HT1080 (cell line): ENCODE results near the gene TMEM39B. TPM values are rescaled to one million over a fixed set of nuclear protein-coding genes. Genes with fewer than 3 reads are reported as not detected.
"Not testable (repeated sequence)": the region's sequence is repeated elsewhere in the genome, so short reads cannot be mapped to it uniquely, and the experiment has no call there.

Source experiments
- DNase-seq: peaks from one replicate; pipeline ENCODE4 v3.0.0-alpha.2; 2015; ENCODE audit warnings: low read depth
- total RNA-seq: library from RNA; depleted of rRNA; stranded (reverse); fragments of >200 nt; shearing (Covaris generic); gene quantifications from 2 replicates; pipeline ENCODE4 v1.2.3, GENCODE V29; 2014

TMEM39B gene
- total RNA-seq, 1 experiment from 2014 or later: 24.7 TPM

GRCh38 chr1:32111789-32112188 lies 39.0 kb downstream of the TMEM39B start:
- DNase-seq: no peak

DNA sequence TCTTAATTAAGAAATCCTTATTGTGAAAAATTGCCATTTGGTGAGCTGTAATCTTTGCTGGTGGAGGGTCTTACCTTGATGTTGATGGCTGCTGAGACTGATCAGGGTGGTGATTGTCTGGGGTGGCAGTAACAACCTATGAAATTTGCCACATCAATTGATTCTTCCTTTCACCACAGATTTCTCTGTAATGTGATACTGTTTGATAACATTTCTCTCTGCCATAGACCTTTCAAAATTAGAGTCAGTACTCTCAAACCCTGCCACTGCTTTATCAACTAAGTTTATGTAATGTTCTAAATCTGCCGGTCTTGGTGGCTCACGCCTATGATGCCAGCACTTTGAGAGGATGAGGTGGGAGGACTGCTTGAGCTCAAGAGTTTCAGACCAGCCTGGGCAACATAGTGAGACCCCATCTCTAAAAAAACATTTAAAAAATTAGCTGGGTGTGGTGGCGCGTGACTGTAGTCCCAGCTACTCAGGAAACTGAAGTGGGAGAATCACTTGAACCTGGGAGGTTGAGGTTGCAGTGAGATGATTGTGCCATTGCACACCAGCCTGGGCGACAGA lies 40.2 kb downstream of the TMEM39B start:
- no peak for DNase-seq

DNA sequence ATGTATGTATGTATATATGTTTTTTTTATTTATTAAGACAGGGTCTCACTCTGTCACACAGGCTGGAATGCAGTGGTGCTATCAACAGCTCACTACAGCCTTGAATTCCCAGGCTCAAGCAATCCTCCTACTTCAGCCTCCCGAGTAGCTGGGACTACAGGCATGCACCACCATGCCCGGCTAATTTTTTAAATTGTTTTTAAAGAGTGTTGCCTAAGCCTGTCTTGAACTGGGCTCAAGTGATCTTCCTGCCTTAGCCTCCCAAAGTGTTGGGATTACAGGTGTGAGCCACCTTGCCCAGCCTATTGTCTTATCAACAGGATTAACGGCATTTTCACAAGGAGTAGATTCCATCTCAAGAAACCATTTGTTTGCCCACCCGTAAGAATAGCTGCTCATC lies 40.7 kb downstream of the TMEM39B start:
- not testable (repeated sequence) for DNase-seq

GRCh38 chr1:32114420-32114819 lies 41.7 kb downstream of the TMEM39B start:
- DNase-seq: no peak

DNA sequence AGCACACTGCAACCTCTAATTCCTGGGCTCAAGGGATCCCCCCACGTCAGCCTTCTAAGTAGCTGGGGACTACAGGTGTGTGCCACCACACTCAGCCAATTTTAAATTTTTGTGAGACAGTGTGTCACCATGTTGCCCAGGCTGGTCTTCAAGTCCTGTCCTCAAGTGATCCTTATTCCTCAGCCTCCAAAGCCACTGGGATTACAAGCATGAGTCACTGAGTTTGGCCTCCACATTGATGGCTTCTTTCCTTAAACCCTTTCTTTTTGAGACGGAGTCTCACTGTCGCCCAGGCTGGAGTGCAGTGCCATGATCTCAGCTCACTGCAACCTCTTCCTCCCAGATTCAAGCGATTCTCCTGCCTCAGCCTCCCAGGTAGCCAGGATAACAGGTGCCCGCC lies 42.8 kb downstream of the TMEM39B start:
- no peak for DNase-seq

DNA sequence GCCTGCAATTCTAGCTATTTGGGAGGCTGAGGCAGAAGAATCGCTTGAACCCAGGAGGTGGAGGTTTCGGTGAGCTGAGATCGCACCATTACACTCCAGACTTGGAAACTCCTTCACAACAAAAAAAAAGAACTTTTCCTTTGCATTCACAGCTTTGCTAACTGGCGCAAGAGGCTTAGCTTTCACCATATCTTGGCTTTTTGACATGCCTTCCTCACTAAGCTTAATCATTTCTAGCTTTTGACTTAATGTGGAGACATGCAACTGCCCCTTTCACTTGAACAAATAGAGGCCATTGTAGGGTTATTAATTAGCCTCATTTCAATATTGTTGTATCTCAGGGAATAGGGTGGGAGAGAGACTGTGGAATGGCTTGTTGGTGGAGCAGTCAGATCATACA lies 43.8 kb downstream of the TMEM39B start:
- no peak for DNase-seq

GRCh38 chr1:32122151-32122550 lies 49.4 kb downstream of the TMEM39B start:
- no peak for DNase-seq

DNA sequence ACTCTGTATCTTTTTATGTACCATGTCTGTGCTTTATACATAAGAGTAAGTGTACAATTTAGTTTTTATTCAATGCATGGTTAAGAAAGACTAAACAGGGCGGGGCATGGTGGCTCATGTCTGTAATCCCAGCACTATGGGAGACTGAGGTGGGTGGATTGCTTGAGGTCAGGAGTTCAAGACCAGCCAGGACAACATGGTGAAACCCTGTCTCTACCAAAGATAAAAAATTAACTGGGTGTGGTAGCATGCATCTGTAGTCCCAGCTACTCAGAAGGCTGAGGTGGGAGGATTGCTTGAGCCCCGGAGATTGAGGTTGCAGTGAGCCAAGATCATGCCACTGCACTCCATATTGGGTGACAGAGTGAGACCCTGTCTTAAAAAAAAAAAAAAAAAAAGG lies 50.6 kb downstream of the TMEM39B start:
- DNase-seq: not testable (repeated sequence)

- DNase-seq: no peak
These were observed 52.6 kb downstream of the TMEM39B start for GRCh38 chr1:32125313-32125712.

- DNase-seq: no peak
These were observed 54.0 kb downstream of the TMEM39B start for GRCh38 chr1:32126770-32127169.

- no peak for DNase-seq
These were observed 54.9 kb downstream of the TMEM39B start for GRCh38 chr1:32127409-32128198.

DNA sequence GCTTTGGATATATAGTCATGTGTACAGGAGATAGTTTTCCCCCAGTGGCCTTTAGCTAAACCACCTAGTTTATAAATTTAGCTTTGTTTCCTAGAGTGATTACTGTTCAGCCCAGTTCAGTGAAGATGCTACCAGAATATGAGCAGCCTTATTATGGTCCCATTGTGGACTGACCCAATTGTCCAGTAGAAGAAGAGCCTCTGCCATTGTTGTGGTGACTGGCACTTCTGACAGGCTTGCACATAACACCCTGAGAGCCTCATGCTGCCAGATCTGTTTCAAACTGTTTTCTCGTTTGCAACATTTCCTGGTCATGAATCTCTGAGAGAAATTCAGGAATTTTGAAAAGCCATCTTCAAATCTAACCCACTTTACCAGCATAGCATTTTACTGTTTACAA lies 55.7 kb downstream of the TMEM39B start:
- DNase-seq: no peak

DNA sequence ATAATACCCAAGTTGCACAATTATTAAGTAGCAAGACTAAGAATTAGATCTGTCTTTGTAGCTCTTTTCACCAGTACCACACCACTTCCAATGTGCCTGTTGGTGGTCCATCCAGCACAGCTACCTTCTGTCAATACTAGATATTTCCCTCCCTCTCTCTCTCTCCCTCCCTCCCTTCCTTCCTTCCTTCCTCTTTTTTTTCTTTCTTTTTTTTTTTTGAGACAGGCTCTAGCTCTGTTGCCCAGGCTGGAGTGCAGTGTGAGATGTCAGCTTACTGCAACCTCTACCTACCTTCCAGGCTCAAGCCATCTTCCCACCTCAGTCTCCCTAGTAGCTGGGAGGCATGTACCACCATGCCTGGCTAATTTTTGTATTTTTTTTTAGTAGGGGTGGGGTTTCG lies 56.2 kb downstream of the TMEM39B start:
- no peak for DNase-seq

- DNase-seq: not testable (repeated sequence)
These were observed 61.2 kb downstream of the TMEM39B start for GRCh38 chr1:32133950-32134280.

GRCh38 chr1:32137111-32137510 lies 64.4 kb downstream of the TMEM39B start:
- no peak for DNase-seq

DNA sequence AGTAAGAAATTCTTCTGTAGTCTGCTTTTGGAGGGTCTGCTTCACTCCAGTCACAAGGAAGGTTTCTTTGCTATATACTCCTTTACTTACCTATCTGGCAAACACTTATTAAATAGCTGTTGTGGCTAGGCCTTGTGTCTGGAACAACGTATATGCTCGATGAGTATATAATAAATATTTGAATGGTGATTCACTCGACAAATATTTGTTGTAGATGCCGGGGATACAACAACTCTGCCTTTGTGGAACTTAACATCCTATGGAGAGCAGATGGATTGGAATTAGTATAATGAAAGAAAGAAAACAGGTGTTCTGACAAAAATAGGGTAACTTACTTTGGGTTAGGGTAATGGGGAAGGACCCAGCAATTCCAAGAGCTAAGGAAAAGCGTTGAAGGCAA lies 66.2 kb downstream of the TMEM39B start:
- peak; percentile 50 for DNase-seq

- peak; percentile 45 for DNase-seq
These were observed 69.9 kb downstream of the TMEM39B start for GRCh38 chr1:32142446-32143301.

GRCh38 chr1:32143302-32143695 lies 70.6 kb downstream of the TMEM39B start:
- not testable (repeated sequence) for DNase-seq

DNA sequence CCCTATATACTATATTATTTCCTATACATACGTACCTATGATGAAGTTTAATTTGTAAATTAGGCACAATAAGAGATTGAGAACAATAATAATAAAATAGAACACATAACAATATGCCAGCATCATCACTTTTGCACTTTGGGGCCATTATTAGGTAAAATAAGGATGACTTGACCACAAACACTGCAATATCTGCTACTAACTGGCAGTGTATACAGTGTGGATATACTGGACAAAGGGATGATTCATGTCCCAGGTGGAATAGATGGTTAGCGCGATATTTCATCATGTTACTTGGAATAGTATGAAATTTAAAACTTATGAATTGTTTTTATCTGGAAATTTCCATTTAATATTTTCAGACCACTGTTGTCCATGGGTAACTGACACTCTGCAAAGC lies 71.3 kb downstream of the TMEM39B start:
- DNase-seq: no peak

GRCh38 chr1:32147799-32148198 lies 75.1 kb downstream of the TMEM39B start:
- not testable (repeated sequence) for DNase-seq

- DNase-seq: no peak
These were observed 78.1 kb downstream of the TMEM39B start for GRCh38 chr1:32150847-32151246.

- DNase-seq: peak; percentile 17
These were observed 78.6 kb downstream of the TMEM39B start for GRCh38 chr1:32151319-32151787.
